DOHH2 (cell line): ENCODE results near the gene PPM1H.

Experiments
- H3F3A ChIP-seq: fragments of 200-600 bp; sonication (generic), shearing (Covaris generic); 2 replicates; pipeline ENCODE4 v1.6.0; 2016; ENCODE audit warnings: antibody characterized with exemption, mild to moderate bottlenecking; ENCODE audit not compliant: control insufficient read depth, insufficient read depth
- H3K27ac ChIP-seq: fragments of 200-600 bp; sonication (generic); 2 replicates; pipeline ENCODE4 v1.5.1; 2014; ENCODE audit warnings: low read depth, mild to moderate bottlenecking, low read length, moderate library complexity
- H3K27me3 ChIP-seq: fragments of 200-600 bp; sonication (generic); 2 replicates; pipeline ENCODE4 v1.6.1; 2014; ENCODE audit warnings: mild to moderate bottlenecking, low read length, mixed read lengths; ENCODE audit not compliant: control insufficient read depth
- H3K36me3 ChIP-seq: fragments of 200-600 bp; sonication (generic); 2 replicates; pipeline ENCODE4 v1.6.1; 2014; ENCODE audit warnings: mild to moderate bottlenecking, low read length, moderate library complexity, mixed read lengths; ENCODE audit not compliant: control insufficient read depth
- H3K4me1 ChIP-seq: fragments of 200-600 bp; sonication (generic); 2 replicates; pipeline ENCODE4 v1.6.1; 2014; ENCODE audit warnings: mild to moderate bottlenecking, low read length, mixed read lengths; ENCODE audit not compliant: control insufficient read depth
- H3K4me2 ChIP-seq: fragments of 200-600 bp; sonication (generic); 2 replicates; pipeline ENCODE4 v1.6.0; 2014; ENCODE audit warnings: mild to moderate bottlenecking, low read length, moderate library complexity
- H3K4me3 ChIP-seq: fragments of 200-600 bp; sonication (generic); 2 replicates; pipeline ENCODE4 v1.5.1; 2014; ENCODE audit warnings: mild to moderate bottlenecking, low read length, mixed read lengths
- H3K79me2 ChIP-seq: fragments of 200-600 bp; sonication (generic); 2 replicates; pipeline ENCODE4 v1.6.1; 2014; ENCODE audit warnings: mild to moderate bottlenecking, low read length, mixed read lengths; ENCODE audit not compliant: control insufficient read depth
- H3K9me2 ChIP-seq: fragments of 200-600 bp; sonication (generic); replicated peaks from 2 replicates; pipeline ENCODE4 v1.6.1; 2014; ENCODE audit warnings: mild to moderate bottlenecking, low read length, mixed read lengths; ENCODE audit not compliant: control insufficient read depth
- H3K9me3 ChIP-seq: fragments of 200-600 bp; sonication (generic); 2 replicates; pipeline ENCODE4 v1.6.1; 2014; ENCODE audit warnings: antibody characterized with exemption, low read length, mixed read lengths; ENCODE audit not compliant: control insufficient read depth, insufficient read depth
- H4K20me1 ChIP-seq: fragments of 200-600 bp; sonication (generic); 2 replicates; pipeline ENCODE4 v1.6.0; 2014; ENCODE audit warnings: low read depth, mild to moderate bottlenecking, antibody characterized with exemption, low read length, moderate library complexity; ENCODE audit not compliant: control insufficient read depth, insufficient read depth
- EZH2phosphoT487 ChIP-seq: fragments of 200-600 bp; sonication (generic); IDR thresholded peaks from 2 replicates; pipeline ENCODE4 v1.6.1; 2017; ENCODE audit warnings: borderline replicate concordance, mild to moderate bottlenecking, antibody characterized with exemption, low read length, moderate library complexity, mixed read lengths
- TF ChIP-seq, protein P1 (sequence below): fragments of 200-600 bp; sonication (generic); IDR thresholded peaks from one replicate; pipeline ENCODE4 v1.5.1; 2014; ENCODE audit warnings: antibody characterized with exemption, mild to moderate bottlenecking, low read depth, low read length; ENCODE audit not compliant: poor library complexity, severe bottlenecking

The PPM1H gene

GRCh38 chr12:62903151-62903550 lies 31.8 kb downstream of the PPM1H start:
- H3F3A ChIP-seq, result no peaks in the 10 kb centered on the region
- H3K36me3 ChIP-seq, result no peaks in the 10 kb centered on the region
- no peaks in the 10 kb centered on the region; the same call in none of the 2 replicates for H3K27me3 ChIP-seq
- no peak for TF ChIP-seq EZH2phosphoT487
- TF ChIP-seq, protein P1, sequence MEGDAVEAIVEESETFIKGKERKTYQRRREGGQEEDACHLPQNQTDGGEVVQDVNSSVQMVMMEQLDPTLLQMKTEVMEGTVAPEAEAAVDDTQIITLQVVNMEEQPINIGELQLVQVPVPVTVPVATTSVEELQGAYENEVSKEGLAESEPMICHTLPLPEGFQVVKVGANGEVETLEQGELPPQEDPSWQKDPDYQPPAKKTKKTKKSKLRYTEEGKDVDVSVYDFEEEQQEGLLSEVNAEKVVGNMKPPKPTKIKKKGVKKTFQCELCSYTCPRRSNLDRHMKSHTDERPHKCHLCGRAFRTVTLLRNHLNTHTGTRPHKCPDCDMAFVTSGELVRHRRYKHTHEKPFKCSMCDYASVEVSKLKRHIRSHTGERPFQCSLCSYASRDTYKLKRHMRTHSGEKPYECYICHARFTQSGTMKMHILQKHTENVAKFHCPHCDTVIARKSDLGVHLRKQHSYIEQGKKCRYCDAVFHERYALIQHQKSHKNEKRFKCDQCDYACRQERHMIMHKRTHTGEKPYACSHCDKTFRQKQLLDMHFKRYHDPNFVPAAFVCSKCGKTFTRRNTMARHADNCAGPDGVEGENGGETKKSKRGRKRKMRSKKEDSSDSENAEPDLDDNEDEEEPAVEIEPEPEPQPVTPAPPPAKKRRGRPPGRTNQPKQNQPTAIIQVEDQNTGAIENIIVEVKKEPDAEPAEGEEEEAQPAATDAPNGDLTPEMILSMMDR, result no peak
- no peak overlapping the region for H3K4me2 ChIP-seq
- no peaks in the 10 kb centered on the region for H4K20me1 ChIP-seq
- H3K4me3 ChIP-seq, result no peak overlapping the region
- no peaks in the 10 kb centered on the region for H3K9me2 ChIP-seq
- H3K27ac ChIP-seq, result no peak overlapping the region
- no peaks in the 10 kb centered on the region for H3K79me2 ChIP-seq
- H3K9me3 ChIP-seq, result no peaks in the 10 kb centered on the region
- no peaks in the 10 kb centered on the region for H3K4me1 ChIP-seq

- no peak for TF ChIP-seq EZH2phosphoT487
- TF ChIP-seq, protein P1, result no peak
- Histone ChIP-seq H3K36me3 (no peaks in the 10 kb centered on the region), H3K79me2 (no peaks in the 10 kb centered on the region), H3K27ac (no peak overlapping the region), H3F3A (no peaks in the 10 kb centered on the region), H3K27me3 (no peaks in the 10 kb centered on the region; the same call in none of the 2 replicates), H3K4me1 (no peaks in the 10 kb centered on the region), H3K4me3 (no peak overlapping the region), H3K4me2 (no peak overlapping the region), H3K9me2 (no peaks in the 10 kb centered on the region), H3K9me3 (no peaks in the 10 kb centered on the region), H4K20me1 (no peaks in the 10 kb centered on the region)
Measured at GRCh38 chr12:62900686-62901272, 34.2 kb downstream of the PPM1H start.

DNA sequence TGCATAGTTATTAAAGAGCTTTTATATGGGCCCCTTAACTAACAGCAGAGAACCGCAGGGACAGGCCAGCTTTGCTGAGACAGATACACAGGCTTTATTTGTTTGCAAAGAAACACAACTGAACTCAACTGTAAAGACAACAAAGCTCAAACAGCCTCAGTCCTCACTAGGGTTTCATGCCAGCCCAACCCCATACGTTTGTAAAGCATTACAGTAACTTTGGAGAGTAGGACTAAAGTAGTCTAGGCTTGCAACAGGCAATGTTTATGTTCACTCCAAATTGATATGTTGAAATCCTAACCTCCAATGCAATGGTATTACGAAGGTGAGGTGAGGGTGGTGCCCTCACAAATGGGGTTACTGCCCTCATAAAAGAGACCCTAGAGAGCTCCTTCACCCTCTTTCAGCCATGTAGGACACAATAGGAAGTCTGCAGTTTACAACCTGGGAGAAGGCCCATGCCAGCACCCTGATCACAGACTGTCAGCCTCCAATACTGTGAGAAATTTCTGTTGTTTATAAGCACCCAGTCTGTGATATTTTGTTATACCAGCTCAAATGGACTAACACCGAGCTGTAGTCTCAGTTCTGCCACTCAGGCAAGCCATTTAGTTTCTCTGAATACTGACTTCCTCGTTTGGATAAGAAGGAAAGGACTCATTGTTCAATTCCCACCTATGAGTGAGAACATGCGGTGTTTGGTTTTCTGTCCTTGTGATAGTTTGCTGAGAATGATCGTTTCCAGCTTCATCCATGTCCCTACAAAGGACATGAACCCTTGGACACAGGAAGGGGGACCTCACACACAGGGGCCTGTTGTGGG lies 35.2 kb downstream of the PPM1H start:
- Histone ChIP-seq H3F3A (no peaks in the 10 kb centered on the region), H3K27ac (no peak overlapping the region), H4K20me1 (no peaks in the 10 kb centered on the region), H3K9me2 (no peaks in the 10 kb centered on the region), H3K27me3 (no peaks in the 10 kb centered on the region), H3K4me2 (no peak overlapping the region), H3K4me1 (no peaks in the 10 kb centered on the region), H3K9me3 (no peaks in the 10 kb centered on the region), H3K79me2 (no peaks in the 10 kb centered on the region), H3K4me3 (no peak overlapping the region), H3K36me3 (no peaks in the 10 kb centered on the region)
- TF ChIP-seq, protein P1, result no peak
- TF ChIP-seq EZH2phosphoT487, result no peak
